HUDEP-2 (cell line): ENCODE data around the gene TRAF3.

Source experiments
- DNase-seq, 76 experiments: peaks; one replicate each; lab custom pipeline; 2025; ENCODE audit not compliant: unreplicated experiment in 76 of 76; lab: John Stamatoyannopoulos, UW

TRAF3 gene

GRCh38 chr14:102949062-102949800 lies 172.0 kb downstream of the TRAF3 start:
- DNase-seq = no peak

- DNase-seq = no peak
Measured at GRCh38 chr14:102949801-102950451, 172.7 kb downstream of the TRAF3 start.

GRCh38 chr14:102951034-102951433 lies 173.8 kb downstream of the TRAF3 start:
- no peak for DNase-seq

GRCh38 chr14:102951799-102952198 lies 174.6 kb downstream of the TRAF3 start:
- no peak for DNase-seq

GRCh38 chr14:102952276-102952675 lies 175.0 kb downstream of the TRAF3 start:
- DNase-seq = no peak

GRCh38 chr14:102953100-102953499 lies 175.9 kb downstream of the TRAF3 start:
- DNase-seq = no peak

- no peak for DNase-seq
Measured at GRCh38 chr14:102954081-102954789, 177.0 kb downstream of the TRAF3 start.

GRCh38 chr14:102955636-102956408 lies 178.6 kb downstream of the TRAF3 start:
- no peak for DNase-seq

- DNase-seq = no peak
Measured at GRCh38 chr14:102957222-102957621, 180.0 kb downstream of the TRAF3 start.

- DNase-seq = no peak
Measured at GRCh38 chr14:102958461-102958860, 181.2 kb downstream of the TRAF3 start.
